Liver (tissue), 3 donors: ENCODE results near the gene MBLAC1.

Experiments used
- ATF3 ChIP-seq: IDR thresholded peaks from 2 replicates; pipeline ENCODE4 v1.6.1; 2016; ENCODE audit warnings: antibody characterized with exemption
- CTCF ChIP-seq: fragments of 150-350 bp; IDR thresholded peaks from 2 replicates; pipeline ENCODE4 v1.5.1; 2017; ENCODE audit warnings: improper control_type of control experiment, low read depth, low read length; ENCODE audit not compliant: missing input control
- EGR1 ChIP-seq, 2 donors: IDR thresholded peaks; 2 replicates each; pipeline ENCODE4 v1.6.1; 2016 to 2018; ENCODE audit warnings: antibody characterized with exemption in 2 of 2, low read depth in 2 of 2
- FOXA1 ChIP-seq: IDR thresholded peaks from 2 replicates; pipeline ENCODE4 v1.6.1; 2016; ENCODE audit warnings: antibody characterized with exemption
- GABPA ChIP-seq, 2 donors: IDR thresholded peaks in 1 of 2; conservative IDR thresholded peaks in 1 of 2; 2 replicates each; pipeline ENCODE4 v1.6.1; 2016; ENCODE audit warnings: antibody characterized with exemption in 2 of 2, mild to moderate bottlenecking in 1 of 2, moderate library complexity in 1 of 2
- MAX ChIP-seq: IDR thresholded peaks from 2 replicates; pipeline ENCODE4 v1.6.1; 2016; ENCODE audit warnings: antibody characterized with exemption
- SP1 ChIP-seq: IDR thresholded peaks from 2 replicates; pipeline ENCODE4 v1.6.1; 2018; ENCODE audit warnings: antibody characterized with exemption, mild to moderate bottlenecking
- TAF1 ChIP-seq: conservative IDR thresholded peaks from 2 replicates; pipeline ENCODE4 v1.6.1; 2016; ENCODE audit warnings: antibody characterized with exemption, mild to moderate bottlenecking
- donor health status: healthy.
- donor health status: healthy.

GRCh38 chr7:100098913-100099312, 27.9 kb upstream of the MBLAC1 start:
- TF ChIP-seq CTCF = no peak
- TF ChIP-seq MAX = no peak
- no peak for TF ChIP-seq ATF3
- no peak for TF ChIP-seq FOXA1
- no peak for TF ChIP-seq EGR1 (IDR thresholded peaks at IDR 0.05; ENCODE audit: low read depth in 2 of 2)
- TF ChIP-seq TAF1 = no peak
- no peak for TF ChIP-seq GABPA (IDR thresholded peaks at IDR 0.05 in 1 of 2, conservative IDR thresholded peaks at IDR 0.05 in 1 of 2)
- TF ChIP-seq SP1 = no peak
